Sigmoid colon (tissue), 7 donors: Measurements from ENCODE around the gene MYRFL. TPM values are rescaled to one million over a fixed set of nuclear protein-coding genes. Genes with fewer than 3 reads are reported as not detected.

Experiments
- DNase-seq: peaks from one replicate; pipeline ENCODE4 v3.0.0-alpha.2; 2019
- H3K27ac ChIP-seq, 4 donors: fragments of 200-600 bp; sonication (generic); one replicate each; pipeline ENCODE4 v1.5.1; 2016 to 2019; ENCODE audit warnings: mild to moderate bottlenecking in 1 of 4
- H3K27me3 ChIP-seq, 3 donors: fragments of 200-600 bp; sonication (generic); one replicate each; pipeline ENCODE4 v1.5.1; 2019; ENCODE audit warnings: mild to moderate bottlenecking in 1 of 3
- H3K36me3 ChIP-seq, 4 donors: fragments of 200-600 bp; sonication (generic); one replicate each; pipeline ENCODE4 v1.5.1; 2016 to 2019
- H3K4me1 ChIP-seq, 4 donors: fragments of 200-600 bp; sonication (generic); one replicate each; pipeline ENCODE4 v1.5.1; 2017 to 2019
- H3K4me3 ChIP-seq, 4 donors: fragments of 200-600 bp; sonication (generic); one replicate each; pipeline ENCODE4 v1.5.1; 2017 to 2019; ENCODE audit warnings: mild to moderate bottlenecking in 2 of 4, moderate library complexity in 1 of 4
- H3K9me3 ChIP-seq, 4 donors: fragments of 200-600 bp in 3 of 4; sonication (generic) in 3 of 4; one replicate each; pipeline versions ENCODE4 v1.5.1 to v1.6.1; 2013 to 2019
- CTCF ChIP-seq, 4 experiments: fragments of 450-650 bp in 3 of 4; fragments of 200-600 bp in 1 of 4; IDR thresholded peaks; one replicate each; pipeline ENCODE4 v1.5.1; 2016 to 2019; ENCODE audit warnings: antibody characterized with exemption in 4 of 4, mild to moderate bottlenecking in 3 of 4, moderate library complexity in 2 of 4
- EP300 ChIP-seq, 4 donors: sonication (generic); formaldehyde crosslinking; IDR thresholded peaks; one replicate each; pipeline ENCODE4 v1.6.1; 2017; ENCODE audit warnings: antibody characterized with exemption in 4 of 4
- POLR2A ChIP-seq, 2 donors: fragments of 450-650 bp; IDR thresholded peaks; one replicate each; pipeline ENCODE4 v1.6.1; 2016; ENCODE audit warnings: antibody characterized with exemption in 2 of 2, mild to moderate bottlenecking in 2 of 2, moderate library complexity in 2 of 2
- POLR2AphosphoS5 ChIP-seq, 4 donors: sonication (generic); formaldehyde crosslinking; IDR thresholded peaks; one replicate each; pipeline ENCODE4 v1.6.1; 2017; ENCODE audit warnings: antibody characterized with exemption in 4 of 4
- WGBS, 2 donors: extraction: QIAGEN DNeasy Blood & Tissue Kit; methylation state at CpG; one replicate each; pipeline ENCODE4 v1.1.7; 2013; 5-methylcytosine and 5-hydroxymethylcytosine counted together
- intact Hi-C: fragments of 100-400 bp; cut with DNase I; formaldehyde crosslinking; loops from one replicate; pipeline ENCODE4 v1.15.1; 2023
- polyA plus RNA-seq, 3 donors: library from polyadenylated mRNA; stranded (reverse); fragments of 200-250 nt; gene quantifications; one replicate each; pipeline ENCODE4 v1.2.3, GENCODE V29; 2013
- total RNA-seq, 4 donors: library from RNA; depleted of rRNA; stranded (reverse); fragments of >200 nt; gene quantifications; one replicate each; pipeline ENCODE4 v1.1.0, GENCODE V29; 2016
- donor health status: healthy with polysubstance abuse.
- donor health status: Bipolar disorder and iron deficiency.
- donor health status: healthy.

Gene MYRFL
- total and polyA plus RNA-seq, 7 donors = 0.48 TPM; not detected in 6

- Histone ChIP-seq H3K36me3 (no peaks in the 10 kb centered on the region), H3K27me3 (no peaks in the 10 kb centered on the region), H3K4me1 (no peaks in the 10 kb centered on the region), H3K4me3 (no peak overlapping the region), H3K27ac (no peak overlapping the region), H3K9me3 (no peaks in the 10 kb centered on the region)
- intact Hi-C loops = no loop called here
- WGBS, 2 donors = 38 to 59% methylated on average over 2 of the region's 2 CpGs
- no peak for DNase-seq
- TF ChIP-seq POLR2A (IDR thresholded peaks at IDR 0.05) (no peak), EP300 (IDR thresholded peaks at IDR 0.05) (no peak), POLR2AphosphoS5 (IDR thresholded peaks at IDR 0.05) (no peak), CTCF (IDR thresholded peaks at IDR 0.05) (no peak)
These were observed 106.5 kb downstream of the MYRFL start for GRCh38 chr12:69931569-69931968.

GRCh38 chr12:69932154-69932553, 107.1 kb downstream of the MYRFL start:
- TF ChIP-seq EP300 (IDR thresholded peaks at IDR 0.05) (no peak), POLR2A (IDR thresholded peaks at IDR 0.05) (no peak), POLR2AphosphoS5 (IDR thresholded peaks at IDR 0.05) (no peak), CTCF (IDR thresholded peaks at IDR 0.05) (no peak)
- Histone ChIP-seq H3K36me3 (no peaks in the 10 kb centered on the region), H3K4me3 (no peak overlapping the region), H3K4me1 (no peaks in the 10 kb centered on the region), H3K27ac (no peak overlapping the region), H3K9me3 (no peaks in the 10 kb centered on the region), H3K27me3 (no peaks in the 10 kb centered on the region)
- intact Hi-C loops = no loop called here
- no peak for DNase-seq
- WGBS, 2 donors = 62 to 76% methylated on average over 2 of the region's 2 CpGs

DNA sequence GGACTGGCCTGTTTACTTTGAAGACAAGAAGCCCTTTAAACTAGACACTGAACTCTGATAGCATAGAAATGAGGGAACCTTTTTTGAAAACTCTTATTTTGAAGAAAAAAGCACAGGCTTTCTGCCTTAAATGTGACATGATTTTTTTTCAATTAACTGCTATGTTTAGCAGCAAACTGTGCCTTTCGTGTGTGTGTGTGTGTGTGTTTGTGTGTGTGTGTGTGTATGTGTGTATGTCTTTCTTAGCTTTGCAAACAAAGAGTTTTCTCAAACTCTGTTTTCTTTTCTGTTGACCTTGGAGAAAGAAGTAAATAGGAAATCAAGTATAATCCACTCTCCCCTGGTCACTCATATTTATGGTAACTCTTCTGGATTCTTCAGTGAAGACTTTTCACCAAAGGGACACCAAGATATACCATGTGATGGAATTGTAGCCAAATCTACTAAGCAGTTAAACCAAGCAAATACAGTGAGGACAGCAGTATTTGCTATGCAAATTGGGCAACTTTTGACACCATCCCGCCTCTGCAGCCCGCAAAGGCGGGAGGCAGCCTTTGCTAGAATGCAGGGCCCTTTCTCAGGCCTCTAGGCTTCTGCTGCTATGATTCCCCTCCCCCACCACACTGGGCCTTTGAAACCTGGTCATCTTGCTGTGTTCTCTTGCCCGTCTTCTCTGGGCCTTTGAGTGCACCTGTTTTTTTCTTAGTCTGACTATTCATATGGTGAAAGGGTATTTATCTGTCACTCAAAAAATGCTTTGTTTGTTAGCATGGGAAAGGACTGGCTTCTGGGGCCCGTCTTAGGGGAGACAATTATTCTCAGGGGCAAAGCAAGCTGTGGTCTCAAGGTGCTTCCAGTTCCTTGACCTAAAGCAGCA, 107.9 kb downstream of the MYRFL start:
- Histone ChIP-seq H3K9me3 (no peaks in the 10 kb centered on the region), H3K36me3 (no peaks in the 10 kb centered on the region), H3K4me3 (no peak overlapping the region), H3K27ac (no peak overlapping the region), H3K4me1 (no peaks in the 10 kb centered on the region), H3K27me3 (no peaks in the 10 kb centered on the region)
- 74 to 77% methylated on average over 6 of the region's 6 CpGs for WGBS, 2 donors
- no peak for DNase-seq
- TF ChIP-seq EP300 (IDR thresholded peaks at IDR 0.05) (no peak), POLR2AphosphoS5 (IDR thresholded peaks at IDR 0.05) (no peak), CTCF (IDR thresholded peaks at IDR 0.05) (no peak), POLR2A (IDR thresholded peaks at IDR 0.05) (no peak)
- intact Hi-C loops = no loop called here

- TF ChIP-seq POLR2A (IDR thresholded peaks at IDR 0.05) (no peak), EP300 (IDR thresholded peaks at IDR 0.05) (no peak), CTCF (IDR thresholded peaks at IDR 0.05) (no peak), POLR2AphosphoS5 (IDR thresholded peaks at IDR 0.05) (no peak)
- 94% methylated on average over 4 of the region's 4 CpGs for WGBS, 2 donors
- intact Hi-C loops = no loop called here
These were observed 109.0 kb downstream of the MYRFL start for GRCh38 chr12:69934011-69934410.

More at GRCh38 chr12:69934011-69934410, 109.0 kb downstream of the MYRFL start:
- Histone ChIP-seq H3K27ac (no peak overlapping the region), H3K36me3 (no peaks in the 10 kb centered on the region), H3K4me3 (no peak overlapping the region), H3K4me1 (no peaks in the 10 kb centered on the region), H3K27me3 (no peaks in the 10 kb centered on the region), H3K9me3 (no peaks in the 10 kb centered on the region)
- no peak for DNase-seq
